ENCODE results near the gene DHRS12. TPM values are rescaled to one million over a fixed set of nuclear protein-coding genes. Genes with fewer than 3 reads are reported as not detected.
A peak's percentile ranks its signal among the peaks of the same experiment; 100 is the strongest.

DHRS12 gene
- total RNA-seq, 3 donors from 2014 or later (not counting 1 experiment from before 2014, with no cell fraction given), result 7.0 to 11.7 (median 10.4) TPM

DNA sequence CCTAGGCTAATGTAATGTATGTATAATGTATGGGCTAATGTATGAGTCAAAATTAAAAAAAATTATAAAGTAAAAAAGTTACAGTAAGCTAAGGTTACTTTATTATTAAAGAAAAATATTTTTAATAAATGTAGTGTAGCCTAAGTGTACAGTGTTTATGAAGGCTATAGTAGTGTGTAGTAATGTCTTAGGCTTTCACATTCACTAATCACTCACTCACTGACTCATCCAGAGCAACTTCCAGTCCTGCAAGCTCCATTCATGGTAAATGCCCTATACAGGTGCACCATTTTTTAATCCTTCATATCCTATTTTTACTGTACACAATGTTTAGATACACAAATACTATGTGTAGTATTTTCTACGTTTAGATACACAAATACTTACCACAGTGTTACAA lies 42.8 kb upstream of the DHRS12 start:
- Mint-ChIP-seq H3K27ac (no peak overlapping the region), H3K4me1 (peaks cover 0 to 7% of the 10 kb centered on the region in 2 donors), H3K27me3 (ENCODE audit: low read depth in 2 of 2) (peaks cover 10 to 13% of the 10 kb centered on the region in 2 donors), H3K4me3 (no peak overlapping the region), H3K9me3 (no peaks in the 10 kb centered on the region), H3K36me3 (no peaks in the 10 kb centered on the region)
- Histone ChIP-seq H3K4me1 (ENCODE audit: control insufficient read depth, insufficient read depth, low read length) (peaks cover 6% of the 10 kb centered on the region), H3K27me3 (ENCODE audit: control insufficient read depth, insufficient read depth, low read length) (no peaks in the 10 kb centered on the region), H3K36me3 (ENCODE audit: control insufficient read depth, insufficient read depth, low read length) (no peaks in the 10 kb centered on the region), H3K27ac (ENCODE audit: low read length) (no peak overlapping the region), H3K9me3 (ENCODE audit: control insufficient read depth, insufficient read depth, low read length) (no peaks in the 10 kb centered on the region), H3K4me3 (ENCODE audit: low read length) (no peak overlapping the region)
- intact Hi-C loops (cut with micrococcal nuclease), result no loop called here
- WGBS (ENCODE audit: insufficient coverage), result 89% methylated on average over 1 of the region's 1 CpG
- TF ChIP-seq, protein P1, sequence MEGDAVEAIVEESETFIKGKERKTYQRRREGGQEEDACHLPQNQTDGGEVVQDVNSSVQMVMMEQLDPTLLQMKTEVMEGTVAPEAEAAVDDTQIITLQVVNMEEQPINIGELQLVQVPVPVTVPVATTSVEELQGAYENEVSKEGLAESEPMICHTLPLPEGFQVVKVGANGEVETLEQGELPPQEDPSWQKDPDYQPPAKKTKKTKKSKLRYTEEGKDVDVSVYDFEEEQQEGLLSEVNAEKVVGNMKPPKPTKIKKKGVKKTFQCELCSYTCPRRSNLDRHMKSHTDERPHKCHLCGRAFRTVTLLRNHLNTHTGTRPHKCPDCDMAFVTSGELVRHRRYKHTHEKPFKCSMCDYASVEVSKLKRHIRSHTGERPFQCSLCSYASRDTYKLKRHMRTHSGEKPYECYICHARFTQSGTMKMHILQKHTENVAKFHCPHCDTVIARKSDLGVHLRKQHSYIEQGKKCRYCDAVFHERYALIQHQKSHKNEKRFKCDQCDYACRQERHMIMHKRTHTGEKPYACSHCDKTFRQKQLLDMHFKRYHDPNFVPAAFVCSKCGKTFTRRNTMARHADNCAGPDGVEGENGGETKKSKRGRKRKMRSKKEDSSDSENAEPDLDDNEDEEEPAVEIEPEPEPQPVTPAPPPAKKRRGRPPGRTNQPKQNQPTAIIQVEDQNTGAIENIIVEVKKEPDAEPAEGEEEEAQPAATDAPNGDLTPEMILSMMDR (IDR thresholded peaks at IDR 0.05), result no peak
- DNase-seq, result no peak
- ATAC-seq, result no peak

DNA sequence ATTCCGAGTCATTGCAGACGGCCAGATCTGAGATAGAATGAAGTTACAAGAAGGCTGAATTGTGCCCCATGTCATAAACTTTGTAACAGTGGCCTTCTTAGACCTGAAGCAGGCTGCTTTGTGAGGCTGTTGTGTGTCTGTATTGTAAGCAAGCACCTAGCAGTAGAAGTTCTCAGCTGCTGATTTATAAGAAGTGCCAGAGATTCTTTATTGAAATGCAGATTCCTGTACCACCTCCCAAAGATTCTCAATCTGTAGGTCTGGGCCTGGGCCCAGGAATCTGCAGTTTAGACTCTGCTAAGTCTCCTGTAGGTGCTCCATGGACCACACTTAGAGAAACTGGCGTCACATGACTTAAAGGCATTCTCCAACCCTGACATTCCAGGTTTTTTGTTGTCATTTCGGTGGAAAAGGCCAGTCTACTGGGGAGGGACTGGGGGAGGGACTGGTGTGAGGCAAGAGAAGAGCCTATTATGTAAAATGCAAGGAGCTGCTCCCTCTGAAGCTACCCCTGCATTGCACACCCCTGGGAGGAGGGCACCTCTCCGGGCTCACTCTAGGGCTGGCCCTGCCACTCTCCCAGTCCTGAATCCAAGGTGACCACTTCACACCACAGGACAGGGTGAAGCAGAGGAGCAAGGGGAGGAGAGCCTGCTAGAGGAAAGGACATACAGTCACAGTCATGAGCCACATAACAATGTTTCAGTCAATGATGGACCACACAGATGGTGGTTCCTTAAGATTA lies 41.8 kb upstream of the DHRS12 start:
- H3K27ac Mint-ChIP-seq, result no peak overlapping the region
- H3K27ac ChIP-seq (ENCODE audit: low read length), result no peak overlapping the region
- no peaks in the 10 kb centered on the region for H3K9me3 Mint-ChIP-seq
- H3K27me3 Mint-ChIP-seq (ENCODE audit: low read depth in 2 of 2), result peaks cover 10% of the 10 kb centered on the region in 2 donors
- H3K27me3 ChIP-seq (ENCODE audit: control insufficient read depth, insufficient read depth, low read length), result no peaks in the 10 kb centered on the region
- H3K36me3 Mint-ChIP-seq, result no peaks in the 10 kb centered on the region
- DNase-seq (no peak), ATAC-seq (no peak)
- H3K9me3 ChIP-seq (ENCODE audit: control insufficient read depth, insufficient read depth, low read length), result no peaks in the 10 kb centered on the region
- intact Hi-C loops (cut with micrococcal nuclease), result no loop called here
- H3K4me3 ChIP-seq (ENCODE audit: low read length), result no peak overlapping the region
- no peaks in the 10 kb centered on the region for H3K36me3 ChIP-seq (ENCODE audit: control insufficient read depth, insufficient read depth, low read length)
- TF ChIP-seq, protein P1 (IDR thresholded peaks at IDR 0.05), result no peak
- no peak overlapping the region for H3K4me3 Mint-ChIP-seq
- H3K4me1 ChIP-seq (ENCODE audit: control insufficient read depth, insufficient read depth, low read length), result peaks cover 6% of the 10 kb centered on the region
- peaks cover 0 to 7% of the 10 kb centered on the region in 2 donors for H3K4me1 Mint-ChIP-seq
- WGBS (ENCODE audit: insufficient coverage), result 80% methylated on average over 5 of the region's 5 CpGs

- no peak within 1 kb of the TSS for H3K4me3 Mint-ChIP-seq
- 35% methylated on average over 20 of the region's 20 CpGs for WGBS (ENCODE audit: insufficient coverage)
- H3K27ac Mint-ChIP-seq, result no peak within 1 kb of the TSS
- no peaks in the 10 kb centered on the region for H3K36me3 ChIP-seq (ENCODE audit: control insufficient read depth, insufficient read depth, low read length)
- H3K36me3 Mint-ChIP-seq, result no peaks in the 10 kb centered on the region
- ATAC-seq (peak; percentile 54 to 85 (median 83)), DNase-seq (peak; percentile 30 to 71)
- H3K9me3 ChIP-seq (ENCODE audit: control insufficient read depth, insufficient read depth, low read length), result no peaks in the 10 kb centered on the region
- H3K27me3 Mint-ChIP-seq (ENCODE audit: low read depth in 2 of 2), result peaks cover 10% of the 10 kb centered on the region in 2 donors
- H3K4me3 ChIP-seq (ENCODE audit: low read length), result no peak within 1 kb of the TSS
- H3K27me3 ChIP-seq (ENCODE audit: control insufficient read depth, insufficient read depth, low read length), result no peaks in the 10 kb centered on the region
- no peaks in the 10 kb centered on the region for H3K9me3 Mint-ChIP-seq
- intact Hi-C loops (cut with micrococcal nuclease), result no loop called here
- peaks cover 0 to 7% of the 10 kb centered on the region in 2 donors for H3K4me1 Mint-ChIP-seq
- TF ChIP-seq, protein P1 (IDR thresholded peaks at IDR 0.05), result peak; percentile 81
- H3K4me1 ChIP-seq (ENCODE audit: control insufficient read depth, insufficient read depth, low read length), result peaks cover 6% of the 10 kb centered on the region
- no peak within 1 kb of the TSS for H3K27ac ChIP-seq (ENCODE audit: low read length)
Measured at GRCh38 chr13:51844862-51845573, 41.1 kb upstream of the DHRS12 start, which contains the start of gene TMEM272. TMEM272 (minus strand) TSS chr13:51845177; CDS start chr13:51838530, 6,647 bp downstream.
